Spleen (tissue), 11 donors: ENCODE measurements around the gene DCBLD1. TPM values are rescaled to one million over a fixed set of nuclear protein-coding genes. Genes with fewer than 3 reads are reported as not detected.

ENCODE experiments used
- DNase-seq: peaks from one replicate; pipeline ENCODE4 v3.0.0-alpha.2; 2020
- H3K27ac ChIP-seq, 8 donors: fragments of 200-600 bp; sonication (generic) in 7 of 8; 1 replicate in 4 of 8; 2 replicates in 4 of 8; pipeline versions ENCODE4 v1.5.0 to v1.8.0; 2016 to 2021; ENCODE audit warnings: inconsistent platforms in 4 of 8, mild to moderate bottlenecking in 4 of 8, moderate library complexity in 1 of 8
- H3K27me3 ChIP-seq, 7 donors: fragments of 200-600 bp; sonication (generic) in 6 of 7; replicated peaks in 1 of 7; 1 replicate in 4 of 7; 2 replicates in 3 of 7; pipeline versions ENCODE4 v1.5.0 to v1.8.0; 2016 to 2021; ENCODE audit warnings: inconsistent platforms in 3 of 7, mild to moderate bottlenecking in 1 of 7
- H3K36me3 ChIP-seq, 6 donors: fragments of 200-600 bp; sonication (generic) in 5 of 6; 1 replicate in 4 of 6; 2 replicates in 2 of 6; pipeline versions ENCODE4 v1.5.0 to v1.8.0; 2016 to 2021; ENCODE audit warnings: inconsistent platforms in 2 of 6
- H3K4me1 ChIP-seq, 6 donors: fragments of 200-600 bp; sonication (generic) in 5 of 6; 1 replicate in 3 of 6; 2 replicates in 3 of 6; pipeline versions ENCODE4 v1.5.0 to v1.8.0; 2016 to 2021; ENCODE audit warnings: inconsistent platforms in 3 of 6
- H3K4me3 ChIP-seq, 8 donors: fragments of 200-600 bp; sonication (generic) in 7 of 8; 1 replicate in 4 of 8; 2 replicates in 4 of 8; pipeline versions ENCODE4 v1.5.0 to v1.8.0; 2016 to 2021; ENCODE audit warnings: inconsistent platforms in 4 of 8, mild to moderate bottlenecking in 4 of 8, moderate library complexity in 2 of 8
- H3K9me3 ChIP-seq, 8 donors: fragments of 200-600 bp; sonication (generic) in 7 of 8; 1 replicate in 4 of 8; 2 replicates in 4 of 8; pipeline versions ENCODE4 v1.5.0 to v1.8.0; 2016 to 2021; ENCODE audit warnings: inconsistent platforms in 4 of 8
- CTCF ChIP-seq, 11 experiments: fragments of 200-600 bp in 7 of 11; fragments of 450-650 bp in 4 of 11; sonication (generic) in 4 of 11; IDR thresholded peaks in 8 of 11; conservative IDR thresholded peaks in 3 of 11; 1 replicate in 7 of 11; 2 replicates in 4 of 11; pipeline versions ENCODE4 v1.4.0 to v1.8.0; 2016 to 2021; ENCODE audit warnings: antibody characterized with exemption in 11 of 11, inconsistent platforms in 4 of 11, mild to moderate bottlenecking in 1 of 11
- POLR2A ChIP-seq, 3 donors: fragments of 450-650 bp; IDR thresholded peaks; one replicate each; pipeline ENCODE4 v1.5.1; 2017; ENCODE audit warnings: antibody characterized with exemption in 3 of 3, mild to moderate bottlenecking in 1 of 3
- POLR2AphosphoS5 ChIP-seq, 3 donors: sonication (generic); formaldehyde crosslinking; IDR thresholded peaks; one replicate each; pipeline ENCODE4 v1.5.1; 2017; ENCODE audit warnings: antibody characterized with exemption in 3 of 3
- WGBS, 5 donors: extraction: QIAGEN DNeasy Blood & Tissue Kit in 3 of 5; methylation state at CpG; one replicate each; pipeline versions ENCODE4 v1.1.5 to v1.1.7; 2013 to 2018; 5-methylcytosine and 5-hydroxymethylcytosine counted together
- intact Hi-C: fragments of 100-400 bp; cut with DNase I; formaldehyde crosslinking; loops from one replicate; pipeline ENCODE4 v1.15.0; 2023; ENCODE audit warnings: low total_unique reads
- polyA plus RNA-seq, 3 donors: library from polyadenylated mRNA; stranded (reverse); fragments of 200-250 nt; gene quantifications; one replicate each; pipeline ENCODE4 v1.2.1, GENCODE V29; 2013
- total RNA-seq, 7 donors: library from RNA; depleted of rRNA in 3 of 7; stranded (reverse); fragments of >200 nt in 3 of 7; fragmentation: NEBNext Ultra II Directional in 4 of 7; extraction: Animal tissue kit (Norgen Biotek cat#: 25700) in 4 of 7; gene quantifications; one replicate each; pipeline versions ENCODE4 v1.1.0 to v1.2.1, GENCODE V29; 2016 to 2021
- donor health status: healthy with polysubstance abuse.
- donor health status: DM: no; HTN: no; CAD: no; lungs with moderate emphysema.
- donor health status: DM: no; HTN: no; CAD: no.
- donor health status: Bipolar disorder and iron deficiency.
- donor health status: healthy.
- donor health status: DM: no; HTN: no; CAD: no.
- donor health status: DM: yes; HTN: yes; CAD: no.

DCBLD1 gene
- total and polyA plus RNA-seq, 10 donors = 2.0 to 16.7 (median 7.1) TPM

GRCh38 chr6:117534974-117535373 is 52.5 kb downstream of the DCBLD1 start:
- no peaks in the 10 kb centered on the region for H3K27me3 ChIP-seq
- H3K9me3 ChIP-seq = no peaks in the 10 kb centered on the region
- no peak overlapping the region for H3K27ac ChIP-seq
- no peaks in the 10 kb centered on the region for H3K4me1 ChIP-seq
- intact Hi-C loops = no loop called here
- peaks cover 0 to 10% (median 0%) of the 10 kb centered on the region in 6 donors for H3K36me3 ChIP-seq
- WGBS, 5 donors = 66 to 82% (median 70%) methylated on average over 3 of the region's 3 CpGs
- TF ChIP-seq CTCF (IDR thresholded peaks at IDR 0.05 in 8 of 11, conservative IDR thresholded peaks at IDR 0.05 in 3 of 11) (no peak), POLR2AphosphoS5 (IDR thresholded peaks at IDR 0.05) (no peak), POLR2A (IDR thresholded peaks at IDR 0.05) (no peak)
- no peak for DNase-seq
- no peak overlapping the region for H3K4me3 ChIP-seq

- no peaks in the 10 kb centered on the region for H3K9me3 ChIP-seq
- WGBS, 5 donors = 86 to 94% (median 91%) methylated on average over 4 of the region's 4 CpGs
Measured at GRCh38 chr6:117536317-117536716, 53.8 kb downstream of the DCBLD1 start.

GRCh38 chr6:117538615-117539014 is 56.1 kb downstream of the DCBLD1 start:
- Histone ChIP-seq H3K4me3 (no peak overlapping the region), H3K27ac (no peak overlapping the region), H3K36me3 (peaks cover 0 to 10% (median 1%) of the 10 kb centered on the region in 6 donors), H3K27me3 (no peaks in the 10 kb centered on the region), H3K9me3 (no peaks in the 10 kb centered on the region), H3K4me1 (no peaks in the 10 kb centered on the region)
- intact Hi-C loops = no loop called here
- TF ChIP-seq POLR2AphosphoS5 (IDR thresholded peaks at IDR 0.05) = no peak
- no peak for TF ChIP-seq CTCF (IDR thresholded peaks at IDR 0.05 in 8 of 11, conservative IDR thresholded peaks at IDR 0.05 in 3 of 11)
- TF ChIP-seq POLR2A (IDR thresholded peaks at IDR 0.05) = no peak
- DNase-seq = no peak
- WGBS, 5 donors = 69 to 80% (median 75%) methylated on average over 9 of the region's 9 CpGs

More at GRCh38 chr6:117536317-117536716, 53.8 kb downstream of the DCBLD1 start:
- Histone ChIP-seq H3K36me3 (peaks cover 0 to 10% (median 1%) of the 10 kb centered on the region in 6 donors), H3K27ac (no peak overlapping the region), H3K4me1 (no peaks in the 10 kb centered on the region), H3K4me3 (no peak overlapping the region), H3K27me3 (no peaks in the 10 kb centered on the region)
- intact Hi-C loops = no loop called here
- no peak for DNase-seq
- TF ChIP-seq POLR2A (IDR thresholded peaks at IDR 0.05) (no peak), POLR2AphosphoS5 (IDR thresholded peaks at IDR 0.05) (no peak), CTCF (IDR thresholded peaks at IDR 0.05 in 8 of 11, conservative IDR thresholded peaks at IDR 0.05 in 3 of 11) (no peak)

GRCh38 chr6:117540670-117541069 is 58.2 kb downstream of the DCBLD1 start:
- TF ChIP-seq POLR2A (IDR thresholded peaks at IDR 0.05) = no peak
- TF ChIP-seq CTCF (IDR thresholded peaks at IDR 0.05 in 8 of 11, conservative IDR thresholded peaks at IDR 0.05 in 3 of 11) = no peak
- no peak for TF ChIP-seq POLR2AphosphoS5 (IDR thresholded peaks at IDR 0.05)
- Histone ChIP-seq H3K4me3 (no peak overlapping the region), H3K36me3 (peaks cover 0 to 21% (median 1%) of the 10 kb centered on the region in 6 donors), H3K27me3 (no peaks in the 10 kb centered on the region), H3K4me1 (no peaks in the 10 kb centered on the region), H3K9me3 (no peaks in the 10 kb centered on the region), H3K27ac (no peak overlapping the region)
- WGBS, 5 donors = 91 to 96% (median 94%) methylated on average over 8 of the region's 8 CpGs
- intact Hi-C loops = no loop called here
- DNase-seq = no peak
